HepG2 (cell line): ENCODE results near the gene PPP6R2. TPM values are rescaled to one million over a fixed set of nuclear protein-coding genes. Genes with fewer than 3 reads are reported as not detected.

ENCODE experiments used
- ETV5 ChIP-seq: IDR thresholded peaks from 2 replicates; pipeline ENCODE4 v1.6.1; 2018; ENCODE audit warnings: missing biosample characterization, missing genetic modification reagents, inconsistent platforms, borderline replicate concordance
- MAFG ChIP-seq: sonication (generic); formaldehyde crosslinking; IDR thresholded peaks from 2 replicates; pipeline ENCODE4 v1.5.1; 2020; ENCODE audit warnings: mild to moderate bottlenecking, missing genetic modification reagents
- SAP130 ChIP-seq: IDR thresholded peaks from 2 replicates; pipeline ENCODE4 v1.6.1; 2016; ENCODE audit warnings: low read depth
- TRIM24 ChIP-seq: sonication (generic); formaldehyde crosslinking; IDR thresholded peaks from 2 replicates; pipeline ENCODE4 v1.8.0; 2022; ENCODE audit warnings: mild to moderate bottlenecking, missing genetic modification reagents
- ZNF460 ChIP-seq: sonication (generic); formaldehyde crosslinking; IDR thresholded peaks from 2 replicates; pipeline ENCODE4 v1.5.1; 2020; ENCODE audit warnings: missing genetic modification reagents, mild to moderate bottlenecking, borderline replicate concordance
- ZNF543 ChIP-seq: sonication (generic); formaldehyde crosslinking; IDR thresholded peaks from 2 replicates; pipeline ENCODE4 v1.4.0; 2020; ENCODE audit warnings: mild to moderate bottlenecking, missing genetic modification reagents
- ZNF570 ChIP-seq: sonication (generic); formaldehyde crosslinking; IDR thresholded peaks from 2 replicates; pipeline ENCODE4 v1.4.0; 2020; ENCODE audit warnings: mild to moderate bottlenecking, missing genetic modification reagents, borderline replicate concordance
- ZNF574 ChIP-seq: sonication (generic); formaldehyde crosslinking; IDR thresholded peaks from 2 replicates; pipeline ENCODE4 v1.4.0; 2020; ENCODE audit warnings: missing genetic modification reagents
- ZNF609 ChIP-seq: sonication (generic); formaldehyde crosslinking; IDR thresholded peaks from 2 replicates; pipeline ENCODE4 v1.4.0; 2020; ENCODE audit warnings: mild to moderate bottlenecking, missing genetic modification reagents, borderline replicate concordance
- ZNF646 ChIP-seq: sonication (generic); formaldehyde crosslinking; IDR thresholded peaks from 2 replicates; pipeline ENCODE4 v1.9.0; 2021; ENCODE audit warnings: mild to moderate bottlenecking, missing genetic modification reagents
- ZNF775 ChIP-seq: sonication (generic); formaldehyde crosslinking; IDR thresholded peaks from 2 replicates; pipeline ENCODE4 v1.4.0; 2020; ENCODE audit warnings: missing genetic modification reagents, mild to moderate bottlenecking, moderate library complexity, borderline replicate concordance
- ZSCAN20 ChIP-seq: sonication (generic); formaldehyde crosslinking; IDR thresholded peaks from 2 replicates; pipeline ENCODE4 v1.4.0; 2020; ENCODE audit warnings: missing genetic modification reagents, mild to moderate bottlenecking, borderline replicate concordance
- polyA plus RNA-seq, 8 experiments: library from polyadenylated mRNA; depleted of rRNA in 3 of 8; stranded (reverse) in 7 of 8; unstranded in 1 of 8; fragments of >200 nt; fragmentation: Illumina TruSeq in 4 of 8; extraction: Trizol in 4 of 8; gene quantifications; 2 replicates each; pipeline versions ENCODE4 v1.2.1 to v1.2.3, GENCODE V29; 2011 to 2016; ENCODE audit warnings: low read depth in 4 of 8, missing spikeins in 1 of 8, mixed read lengths in 1 of 8; ENCODE audit not compliant: insufficient read depth in 1 of 8
- total RNA-seq, 5 experiments: library from RNA; depleted of rRNA; stranded (reverse); fragments of >200 nt; fragmentation: Illumina TruSeq; extraction: Trizol; gene quantifications; 2 replicates each; pipeline ENCODE4 v1.2.3, GENCODE V29; 2016; ENCODE audit warnings: low read depth in 1 of 5

Gene PPP6R2
- total and polyA plus RNA-seq, 2 of the 13 experiments (the other 11 are each of a cell fraction or from before 2014, with no cell fraction given), result 55.0 to 102 TPM

- TF ChIP-seq TRIM24 (CRISPR knock-in tag), result no peak
- no peak for TF ChIP-seq MAFG (CRISPR knock-in tag)
- TF ChIP-seq ZNF609, result no peak
- no peak for TF ChIP-seq SAP130 (CRISPR knock-in tag)
- TF ChIP-seq ZNF460 (CRISPR knock-in tag), result no peak
- no peak for TF ChIP-seq ZNF574 (CRISPR knock-in tag)
- no peak for TF ChIP-seq ZNF775 (CRISPR knock-in tag)
- TF ChIP-seq ZNF543, result no peak
- no peak for TF ChIP-seq ZNF570 (CRISPR knock-in tag)
- TF ChIP-seq ZNF646 (CRISPR knock-in tag), result no peak
- no peak for TF ChIP-seq ZSCAN20
- no peak for TF ChIP-seq ETV5
Observed at GRCh38 chr22:50464451-50464850, 121.3 kb downstream of the PPP6R2 start (continued).
